Mesenchymal stem cell (in vitro differentiated cells and primary cell): ENCODE results near the gene IGSF21.

Experiments used
- DNase-seq: peaks from one replicate; pipeline ENCODE4 v3.0.0-alpha.2; 2013
- H2AFZ ChIP-seq: one replicate; pipeline ENCODE4 v1.6.1; 2013; ENCODE audit warnings: low read depth, mild to moderate bottlenecking, control low read depth, inconsistent platforms, low read length, moderate library complexity
- H2AK5ac ChIP-seq: 2 replicates; pipeline ENCODE4 v1.6.1; 2013; ENCODE audit warnings: low read length, moderate library complexity, mild to moderate bottlenecking, inconsistent platforms; ENCODE audit not compliant: severe bottlenecking
- H2BK120ac ChIP-seq: one replicate; pipeline ENCODE4 v1.6.1; 2013; ENCODE audit warnings: low read depth, mild to moderate bottlenecking, inconsistent platforms, low read length, moderate library complexity
- H2BK12ac ChIP-seq, 2 experiments: one replicate each; pipeline ENCODE4 v1.6.1; 2013; ENCODE audit warnings: inconsistent platforms in 2 of 2, low read length in 2 of 2, mild to moderate bottlenecking in 2 of 2, moderate library complexity in 2 of 2, control low read depth in 1 of 2
- H2BK15ac ChIP-seq: one replicate; pipeline ENCODE4 v1.6.1; 2013; ENCODE audit warnings: mild to moderate bottlenecking, low read depth, inconsistent platforms; ENCODE audit not compliant: poor library complexity, severe bottlenecking
- H2BK5ac ChIP-seq: 2 replicates; pipeline ENCODE4 v1.6.1; 2013; ENCODE audit warnings: low read depth, mild to moderate bottlenecking, low read length, control low read depth, inconsistent platforms; ENCODE audit not compliant: poor library complexity, severe bottlenecking
- H3K14ac ChIP-seq, 2 experiments: one replicate each; pipeline ENCODE4 v1.6.1; 2013; ENCODE audit warnings: inconsistent platforms in 2 of 2, low read length in 2 of 2, control low read depth in 1 of 2, mild to moderate bottlenecking in 1 of 2, moderate library complexity in 1 of 2
- H3K18ac ChIP-seq, 2 experiments: one replicate each; pipeline ENCODE4 v1.6.1; 2013; ENCODE audit warnings: inconsistent platforms in 2 of 2, low read length in 2 of 2, control low read depth in 1 of 2, low read depth in 1 of 2, mild to moderate bottlenecking in 1 of 2
- H3K23ac ChIP-seq, 2 experiments: one replicate each; pipeline ENCODE4 v1.6.1; 2013; ENCODE audit warnings: inconsistent platforms in 2 of 2, low read length in 2 of 2, mild to moderate bottlenecking in 2 of 2, moderate library complexity in 2 of 2, control low read depth in 1 of 2
- H3K27ac ChIP-seq: 2 replicates; pipeline ENCODE4 v1.5.1; 2013; ENCODE audit warnings: mild to moderate bottlenecking, moderate library complexity, low read length, control low read depth, inconsistent platforms; ENCODE audit not compliant: poor library complexity, severe bottlenecking
- H3K27me3 ChIP-seq, 2 experiments: 2 replicates each; pipeline versions ENCODE4 v1.6.1 to v1.7.0; 2013; ENCODE audit warnings: low read length in 2 of 2, mild to moderate bottlenecking in 2 of 2, moderate library complexity in 2 of 2, control low read depth in 1 of 2, inconsistent platforms in 1 of 2; ENCODE audit not compliant: control insufficient read depth in 1 of 2, insufficient read depth in 1 of 2
- H3K36me3 ChIP-seq, 2 experiments: 2 replicates each; pipeline versions ENCODE4 v1.6.1 to v1.7.0; 2013; ENCODE audit warnings: low read length in 2 of 2, control low read depth in 1 of 2, inconsistent platforms in 1 of 2, low read depth in 1 of 2, mild to moderate bottlenecking in 1 of 2; ENCODE audit not compliant: insufficient read depth in 2 of 2, control insufficient read depth in 1 of 2
- H3K4ac ChIP-seq, 2 experiments: one replicate each; pipeline ENCODE4 v1.6.1; 2013; ENCODE audit warnings: inconsistent platforms in 2 of 2, low read length in 2 of 2, mild to moderate bottlenecking in 2 of 2, moderate library complexity in 2 of 2, control low read depth in 1 of 2, low read depth in 1 of 2
- H3K4me1 ChIP-seq: 2 replicates; pipeline ENCODE4 v1.6.1; 2013; ENCODE audit warnings: low read depth, low read length, control low read depth; ENCODE audit not compliant: control insufficient read depth, insufficient read depth
- H3K4me2 ChIP-seq: 2 replicates; pipeline ENCODE4 v1.6.1; 2013; ENCODE audit warnings: low read length, mild to moderate bottlenecking, inconsistent platforms; ENCODE audit not compliant: poor library complexity, severe bottlenecking
- H3K4me3 ChIP-seq, 2 experiments: 2 replicates each; pipeline versions ENCODE4 v1.5.1 to v1.7.0; 2013; ENCODE audit warnings: low read length in 2 of 2, mild to moderate bottlenecking in 2 of 2, control low read depth in 1 of 2, low read depth in 1 of 2; ENCODE audit not compliant: insufficient read depth in 1 of 2
- H3K79me1 ChIP-seq: replicated peaks from 2 replicates; pipeline ENCODE4 v1.6.1; 2013; ENCODE audit warnings: mild to moderate bottlenecking, control low read depth, low read length, inconsistent platforms; ENCODE audit not compliant: poor library complexity, severe bottlenecking
- H3K9ac ChIP-seq: 2 replicates; pipeline ENCODE4 v1.7.0; 2013; ENCODE audit warnings: mild to moderate bottlenecking, low read length, moderate library complexity
- H3K9me3 ChIP-seq: 2 replicates; pipeline ENCODE4 v1.7.0; 2013; ENCODE audit warnings: mild to moderate bottlenecking, low read length; ENCODE audit not compliant: control insufficient read depth
- H4K8ac ChIP-seq: one replicate; pipeline ENCODE4 v1.6.1; 2013; ENCODE audit warnings: inconsistent platforms, mild to moderate bottlenecking, low read length, moderate library complexity
- H4K91ac ChIP-seq: one replicate; pipeline ENCODE4 v1.6.1; 2013; ENCODE audit warnings: mild to moderate bottlenecking, low read length, inconsistent platforms
- WGBS: methylation state at CpG from one replicate; pipeline ENCODE4 v1.1.7; 2013; ENCODE audit warnings: mixed read lengths; 5-methylcytosine and 5-hydroxymethylcytosine counted together

The IGSF21 gene

GRCh38 chr1:18124977-18125376, 17.4 kb downstream of the IGSF21 start:
- H3K14ac ChIP-seq: no peak overlapping the region
- H3K4me2 ChIP-seq: no peak overlapping the region
- H4K8ac ChIP-seq: no peak overlapping the region
- H2BK5ac ChIP-seq: no peak overlapping the region
- H2BK120ac ChIP-seq: no peak overlapping the region
- no peak overlapping the region for H3K23ac ChIP-seq
- no peak overlapping the region for H3K18ac ChIP-seq
- H2BK15ac ChIP-seq: no peak overlapping the region
- whole genome bisulfite sequencing: 83% methylated on average over 4 of the region's 4 CpGs
- H3K9ac ChIP-seq: no peak overlapping the region
- H3K9me3 ChIP-seq: no peaks in the 10 kb centered on the region
- no peaks in the 10 kb centered on the region for H3K4me1 ChIP-seq
- H4K91ac ChIP-seq: no peak overlapping the region
- H3K4ac ChIP-seq: no peak overlapping the region
- H3K36me3 ChIP-seq: no peaks in the 10 kb centered on the region
- no peak overlapping the region for H2AFZ ChIP-seq
- no peak overlapping the region for H3K4me3 ChIP-seq
- H3K79me1 ChIP-seq: no peaks in the 10 kb centered on the region
- H2AK5ac ChIP-seq: no peak overlapping the region
- no peak overlapping the region for H3K27ac ChIP-seq
- H3K27me3 ChIP-seq: peaks cover 0 to 67% of the 10 kb centered on the region in 2 experiments
- DNase-seq: no peak
- no peak overlapping the region for H2BK12ac ChIP-seq

DNA sequence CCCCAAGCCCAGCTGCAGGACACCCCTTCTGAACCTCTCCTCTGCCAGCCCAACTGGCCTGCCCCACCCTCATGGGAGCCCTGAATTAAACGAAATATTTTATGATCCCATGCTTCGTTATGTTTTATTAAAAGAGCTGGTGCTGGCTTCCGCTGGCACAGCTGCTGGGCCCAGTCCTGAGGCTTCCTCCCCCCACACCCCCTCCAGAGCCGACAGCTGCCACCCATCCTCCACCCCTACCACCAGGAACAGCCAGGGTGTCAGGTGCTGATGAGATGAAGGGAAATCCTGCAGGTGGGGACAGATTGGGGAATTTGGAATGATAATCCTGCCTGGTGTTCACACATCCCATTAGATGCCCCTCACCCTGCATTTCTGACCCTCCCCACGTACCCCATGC, 19.0 kb downstream of the IGSF21 start:
- H3K27ac ChIP-seq: no peak overlapping the region
- no peaks in the 10 kb centered on the region for H3K79me1 ChIP-seq
- H3K23ac ChIP-seq: no peak overlapping the region
- H3K4me1 ChIP-seq: no peaks in the 10 kb centered on the region
- H3K18ac ChIP-seq: no peak overlapping the region
- H2BK15ac ChIP-seq: no peak overlapping the region
- H3K4me2 ChIP-seq: no peak overlapping the region
- 52% methylated on average over 2 of the region's 5 CpGs for WGBS
- peaks cover 0 to 67% of the 10 kb centered on the region in 2 experiments for H3K27me3 ChIP-seq
- H3K4me3 ChIP-seq: no peak overlapping the region
- H2BK12ac ChIP-seq: no peak overlapping the region
- no peak overlapping the region for H2AFZ ChIP-seq
- no peaks in the 10 kb centered on the region for H3K36me3 ChIP-seq
- H4K91ac ChIP-seq: no peak overlapping the region
- H3K14ac ChIP-seq: no peak overlapping the region
- H4K8ac ChIP-seq: no peak overlapping the region
- no peak overlapping the region for H2BK5ac ChIP-seq
- H2AK5ac ChIP-seq: no peak overlapping the region
- DNase-seq: no peak
- no peaks in the 10 kb centered on the region for H3K9me3 ChIP-seq
- no peak overlapping the region for H3K9ac ChIP-seq
- H2BK120ac ChIP-seq: no peak overlapping the region
- no peak overlapping the region for H3K4ac ChIP-seq

GRCh38 chr1:18128298-18128697, 20.7 kb downstream of the IGSF21 start:
- Histone ChIP-seq H3K27ac (no peak overlapping the region), H2AK5ac (no peak overlapping the region), H4K91ac (no peak overlapping the region), H2BK12ac (no peak overlapping the region), H3K23ac (no peak overlapping the region), H3K14ac (no peak overlapping the region), H3K36me3 (no peaks in the 10 kb centered on the region), H3K18ac (no peak overlapping the region), H3K9me3 (no peaks in the 10 kb centered on the region), H3K4me2 (no peak overlapping the region), H2BK15ac (no peak overlapping the region), H3K9ac (no peak overlapping the region), H3K79me1 (no peaks in the 10 kb centered on the region), H3K4me1 (no peaks in the 10 kb centered on the region), H2BK5ac (no peak overlapping the region), H4K8ac (no peak overlapping the region), H3K27me3 (peaks cover 0 to 80% of the 10 kb centered on the region in 2 experiments), H3K4ac (no peak overlapping the region), H2BK120ac (no peak overlapping the region), H3K4me3 (no peak overlapping the region), H2AFZ (no peak overlapping the region)
- no peak for DNase-seq
- WGBS: 57% methylated on average over 4 of the region's 4 CpGs

GRCh38 chr1:18130356-18130755, 22.8 kb downstream of the IGSF21 start:
- Histone ChIP-seq H2BK120ac (no peak overlapping the region), H2BK12ac (no peak overlapping the region), H3K9me3 (no peaks in the 10 kb centered on the region), H3K4me2 (no peak overlapping the region), H3K23ac (no peak overlapping the region), H3K36me3 (no peaks in the 10 kb centered on the region), H3K9ac (no peak overlapping the region), H3K27me3 (peaks cover 0 to 81% of the 10 kb centered on the region in 2 experiments), H4K8ac (no peak overlapping the region), H3K4me1 (no peaks in the 10 kb centered on the region), H2BK15ac (no peak overlapping the region), H2AK5ac (no peak overlapping the region), H2BK5ac (no peak overlapping the region), H2AFZ (no peak overlapping the region), H4K91ac (no peak overlapping the region), H3K4me3 (no peak overlapping the region), H3K79me1 (no peaks in the 10 kb centered on the region), H3K27ac (no peak overlapping the region), H3K4ac (no peak overlapping the region), H3K14ac (no peak overlapping the region), H3K18ac (no peak overlapping the region)
- WGBS: 31% methylated on average over 2 of the region's 3 CpGs
- no peak for DNase-seq
